GM12878 (cell line): ENCODE results near the gene GRB10. TPM values are rescaled to one million over a fixed set of nuclear protein-coding genes. Genes with fewer than 3 reads are reported as not detected.

Experiments
- ATAC-seq: fragments of 200-7000 bp; cut with Tn5 transposase; 3 replicates; pipeline ENCODE4 v1.9.1; 2020; ENCODE audit warnings: mild to moderate bottlenecking, moderate library complexity
- BruUV-seq: library from RNA; stranded (reverse); fragments of 400-500 nt; replicated peaks from 2 replicates; lab custom pipeline; 2021; lab: Mats Ljungman, UMichigan
- CTCF ChIA-PET: fragments of 300-600 bp; sonication (Branson Sonifier 250); formaldehyde crosslinking; extraction: SDS; loops from one replicate; lab custom pipeline; 2021; ENCODE audit warnings: inconsistent platforms; lab: Yijun Ruan, JAX
- POLR2A ChIA-PET: fragments of 350-600 bp; formaldehyde crosslinking; extraction: SDS; loops from one replicate; lab custom pipeline; 2021; ENCODE audit warnings: inconsistent platforms; lab: Charles Lee
- RAD21 ChIA-PET: fragments of 300-600 bp; sonication (Branson Sonifier 250); formaldehyde crosslinking; loops from one replicate; lab custom pipeline; 2023; ENCODE audit warnings: antibody characterized with exemption; ENCODE audit not compliant: unreplicated experiment; lab: Charles Lee
- SMC1A ChIA-PET: fragments of 300-600 bp; sonication (Branson Sonifier 250); formaldehyde crosslinking; loops from one replicate; lab custom pipeline; 2023; ENCODE audit not compliant: unreplicated experiment, uncharacterized antibody; lab: Charles Lee
- DNase-seq: peaks from one replicate; pipeline ENCODE4 v3.0.0-alpha.2; 2011; ENCODE audit warnings: low read depth, low spot score
- FAIRE-seq: peaks from 3 replicates; lab custom pipeline; 2011; peaks lifted over from hg19 to GRCh38; lab: Jason Lieb, UNC
- H2AFZ ChIP-seq: 2 replicates; pipeline ENCODE4 v1.6.0; 2011; ENCODE audit warnings: low read depth, low read length, control low read depth; ENCODE audit not compliant: control insufficient read depth
- H3K27ac ChIP-seq: 2 replicates; pipeline ENCODE4 v1.5.1; 2011; ENCODE audit warnings: control low read depth; ENCODE audit not compliant: control insufficient read depth, insufficient read depth
- H3K27me3 ChIP-seq, 2 experiments: replicated peaks in 1 of 2; 2 replicates each; pipeline versions ENCODE4 v1.6.0 to v1.6.1; 2011; ENCODE audit warnings: low read length in 1 of 2; ENCODE audit not compliant: control insufficient read depth in 2 of 2, insufficient read depth in 2 of 2
- H3K36me3 ChIP-seq, 2 experiments: 2 replicates each; pipeline ENCODE4 v1.5.1; 2011; ENCODE audit warnings: low read length in 1 of 2; ENCODE audit not compliant: control insufficient read depth in 2 of 2, insufficient read depth in 2 of 2
- H3K4me1 ChIP-seq: 2 replicates; pipeline ENCODE4 v1.6.1; 2011; ENCODE audit warnings: mild to moderate bottlenecking, low read length, moderate library complexity, mixed read lengths; ENCODE audit not compliant: control insufficient read depth, insufficient read depth
- H3K4me2 ChIP-seq: 2 replicates; pipeline ENCODE4 v1.6.0; 2011; ENCODE audit warnings: control low read depth; ENCODE audit not compliant: control insufficient read depth, insufficient read depth
- H3K4me3 ChIP-seq: fragments of 200-600 bp; sonication (generic); 2 replicates; pipeline ENCODE4 v1.5.1; 2016
- H3K79me2 ChIP-seq: 2 replicates; pipeline ENCODE4 v1.6.0; 2011; ENCODE audit warnings: low read length; ENCODE audit not compliant: control insufficient read depth, insufficient read depth
- H3K9ac ChIP-seq: 2 replicates; pipeline ENCODE4 v1.8.0; 2011; ENCODE audit warnings: low read length, control low read depth, mixed read lengths; ENCODE audit not compliant: control insufficient read depth, insufficient read depth
- H3K9me3 ChIP-seq: replicated peaks from 3 replicates; pipeline ENCODE4 v1.5.1; 2011; ENCODE audit warnings: mild to moderate bottlenecking, low read length; ENCODE audit not compliant: control insufficient read depth, insufficient read depth
- H4K20me1 ChIP-seq: 2 replicates; pipeline ENCODE4 v1.6.0; 2011; ENCODE audit not compliant: control insufficient read depth, insufficient read depth
- BACH1 ChIP-seq: fragments of 450-650 bp; IDR thresholded peaks from 2 replicates; pipeline ENCODE4 v1.6.1; 2017; ENCODE audit warnings: mild to moderate bottlenecking, borderline replicate concordance
- CBX3 ChIP-seq: fragments of 200-600 bp; sonication (generic); IDR thresholded peaks from 2 replicates; pipeline ENCODE4 v1.6.1; 2016; ENCODE audit warnings: low read depth, borderline replicate concordance
- ETV6 ChIP-seq, 2 experiments: fragments of 450-650 bp in 1 of 2; IDR thresholded peaks in 1 of 2; conservative IDR thresholded peaks in 1 of 2; 2 replicates each; pipeline ENCODE4 v1.6.1; 2014; ENCODE audit warnings: antibody characterized with exemption in 1 of 2, borderline replicate concordance in 1 of 2, low read depth in 1 of 2, mild to moderate bottlenecking in 1 of 2, moderate library complexity in 1 of 2
- NFIC ChIP-seq: IDR thresholded peaks from 2 replicates; pipeline ENCODE4 v1.6.1; 2012; ENCODE audit warnings: low read depth, mild to moderate bottlenecking, inconsistent platforms, low read length, moderate library complexity
- RB1 ChIP-seq: fragments of 450-650 bp; formaldehyde crosslinking; IDR thresholded peaks from 2 replicates; pipeline ENCODE4 v1.6.1; 2017; ENCODE audit warnings: mild to moderate bottlenecking, borderline replicate concordance
- SUPT20H ChIP-seq: IDR thresholded peaks from 2 replicates; pipeline ENCODE4 v1.6.1; 2011; ENCODE audit warnings: low read depth, mild to moderate bottlenecking, low read length, moderate library complexity, borderline replicate concordance; ENCODE audit not compliant: control insufficient read depth
- SUZ12 ChIP-seq: fragments of 200-600 bp; sonication (generic); IDR thresholded peaks from one replicate; pipeline ENCODE4 v1.6.1; 2018; ENCODE audit warnings: antibody characterized with exemption, mild to moderate bottlenecking; ENCODE audit not compliant: unreplicated experiment
- TARDBP ChIP-seq: IDR thresholded peaks from 2 replicates; pipeline ENCODE4 v1.6.1; 2016; ENCODE audit warnings: borderline replicate concordance
- YBX1 ChIP-seq: fragments of 450-650 bp; IDR thresholded peaks from 2 replicates; pipeline ENCODE4 v1.6.1; 2016; ENCODE audit warnings: antibody characterized with exemption
- ZNF207 ChIP-seq: fragments of 450-650 bp; IDR thresholded peaks from 2 replicates; pipeline ENCODE4 v1.6.1; 2014; ENCODE audit warnings: antibody characterized with exemption, mild to moderate bottlenecking, borderline replicate concordance
- WGBS: methylation state at CpG from one replicate; pipeline ENCODE4 v1.1.6; 2016; ENCODE audit warnings: low lambda C conversion rate; ENCODE audit not compliant: insufficient replicate concordance, insufficient coverage; ENCODE audit errors: missing lambda C conversion rate; 5-methylcytosine and 5-hydroxymethylcytosine counted together
- in situ Hi-C: fragments of 300-500 bp; cut with MboI; formaldehyde crosslinking; loops from 9 replicates; pipeline ENCODE4 v1.14.3; 2018; ENCODE audit warnings: mixed read lengths
- intact Hi-C: fragments of 100-400 bp; cut with micrococcal nuclease; formaldehyde crosslinking; loops from one replicate; pipeline ENCODE4 v1.14.2; 2022; ENCODE audit not compliant: unreplicated experiment
- polyA plus RNA-seq, 11 experiments: library from polyadenylated mRNA; depleted of rRNA in 4 of 11; unstranded in 6 of 11; stranded (reverse) in 5 of 11; fragments of >200 nt; fragmentation: Nextera tagmentation in 4 of 11; fragmentation: Illumina TruSeq in 1 of 11; extraction: Ambion mirVana in 4 of 11; extraction: Trizol in 1 of 11; gene quantifications; 1 replicate in 1 of 11; 2 replicates in 10 of 11; pipeline versions ENCODE4 v1.2.1 to v1.2.3, GENCODE V29; 2011 to 2016; ENCODE audit warnings: inconsistent platforms in 2 of 11, missing spikeins in 2 of 11, low read depth in 1 of 11
- total RNA-seq, 4 experiments: library from RNA; depleted of rRNA in 3 of 4; stranded (reverse); fragments of >200 nt in 3 of 4; fragmentation: Illumina TruSeq in 1 of 4; extraction: Trizol in 1 of 4; gene quantifications; 2 replicates each; pipeline versions ENCODE4 v1.2.1 to v1.2.3, GENCODE V29; 2013 to 2021
- TF ChIP-seq, protein P1 (sequence below): IDR thresholded peaks from 2 replicates; pipeline ENCODE4 v1.6.1; 2012; ENCODE audit warnings: low read depth, low read length, improper control_type of control experiment
- TF ChIP-seq, protein P2 (sequence below): IDR thresholded peaks from 2 replicates; pipeline ENCODE4 v1.6.1; 2012; ENCODE audit warnings: improper control_type of control experiment, low read depth, low read length; ENCODE audit not compliant: insufficient replicate concordance
- TF ChIP-seq, protein P3 (sequence below): fragments of 450-650 bp; conservative IDR thresholded peaks from 2 replicates; pipeline ENCODE4 v1.6.1; 2017; ENCODE audit warnings: mild to moderate bottlenecking, moderate library complexity

The GRB10 gene
- total and polyA plus RNA-seq, 10 of the 15 experiments (the other 5 are each of a cell fraction or from before 2014, with no cell fraction given) = 0.04 to 0.33 TPM; not detected in 8

DNA sequence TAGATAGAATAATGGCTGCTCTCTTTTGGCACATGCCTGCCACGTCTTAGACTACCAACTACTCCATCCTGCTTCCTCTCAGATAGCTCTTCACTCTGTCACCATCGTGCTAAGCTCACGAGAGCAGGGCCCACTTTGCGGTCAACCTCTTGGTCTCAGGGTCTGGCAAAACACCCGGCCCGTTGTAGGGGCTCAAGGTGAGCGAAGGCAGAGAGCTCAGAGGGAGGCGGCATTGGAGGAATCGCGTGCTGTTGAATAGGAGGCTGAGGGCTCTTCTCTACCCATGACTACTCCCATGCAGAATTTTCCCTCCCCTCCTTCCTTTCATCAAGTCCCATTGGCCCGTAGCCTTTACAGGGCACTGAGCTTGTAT, 116.6 kb downstream of the GRB10 start:
- Histone ChIP-seq H3K9ac (no peak overlapping the region), H3K9me3 (no peaks in the 10 kb centered on the region; the same call in 2 of the 3 replicates), H3K27me3 (peaks cover 1 to 3% of the 10 kb centered on the region in 2 experiments; a peak in 2 of 4 replicates), H3K79me2 (no peaks in the 10 kb centered on the region), H4K20me1 (no peaks in the 10 kb centered on the region), H3K4me3 (no peak overlapping the region), H2AFZ (no peak overlapping the region), H3K4me2 (no peak overlapping the region), H3K4me1 (peaks cover 34% of the 10 kb centered on the region), H3K36me3 (no peaks in the 10 kb centered on the region), H3K27ac (no peak overlapping the region)
- ATAC-seq = no peak
- 39% methylated on average over 11 of the region's 11 CpGs for WGBS
- ChIA-PET POLR2A (no interaction called here), CTCF (no interaction called here), SMC1A (interaction anchor here (0.8 kb wide), 1 partner anchor 198 kb away, joined by 3 read pairs; no protein-coding TSS in a partner anchor), RAD21 (no interaction called here)
- DNase-seq = no peak
- TF ChIP-seq SUPT20H (no peak), ZNF207 (no peak), SUZ12 (no peak), RB1 (no peak), BACH1 (no peak), ETV6 (conservative IDR thresholded peaks at IDR 0.05 in 1 of 2, IDR thresholded peaks at IDR 0.05 in 1 of 2; ENCODE audit: borderline replicate concordance in 1 of 2, low read depth in 1 of 2) (no peak), YBX1 (no peak), CBX3 (no peak), NFIC (no peak), TARDBP (no peak)
- TF ChIP-seq, protein P1, sequence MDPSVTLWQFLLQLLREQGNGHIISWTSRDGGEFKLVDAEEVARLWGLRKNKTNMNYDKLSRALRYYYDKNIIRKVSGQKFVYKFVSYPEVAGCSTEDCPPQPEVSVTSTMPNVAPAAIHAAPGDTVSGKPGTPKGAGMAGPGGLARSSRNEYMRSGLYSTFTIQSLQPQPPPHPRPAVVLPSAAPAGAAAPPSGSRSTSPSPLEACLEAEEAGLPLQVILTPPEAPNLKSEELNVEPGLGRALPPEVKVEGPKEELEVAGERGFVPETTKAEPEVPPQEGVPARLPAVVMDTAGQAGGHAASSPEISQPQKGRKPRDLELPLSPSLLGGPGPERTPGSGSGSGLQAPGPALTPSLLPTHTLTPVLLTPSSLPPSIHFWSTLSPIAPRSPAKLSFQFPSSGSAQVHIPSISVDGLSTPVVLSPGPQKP = no peak
- TF ChIP-seq, protein P2, sequence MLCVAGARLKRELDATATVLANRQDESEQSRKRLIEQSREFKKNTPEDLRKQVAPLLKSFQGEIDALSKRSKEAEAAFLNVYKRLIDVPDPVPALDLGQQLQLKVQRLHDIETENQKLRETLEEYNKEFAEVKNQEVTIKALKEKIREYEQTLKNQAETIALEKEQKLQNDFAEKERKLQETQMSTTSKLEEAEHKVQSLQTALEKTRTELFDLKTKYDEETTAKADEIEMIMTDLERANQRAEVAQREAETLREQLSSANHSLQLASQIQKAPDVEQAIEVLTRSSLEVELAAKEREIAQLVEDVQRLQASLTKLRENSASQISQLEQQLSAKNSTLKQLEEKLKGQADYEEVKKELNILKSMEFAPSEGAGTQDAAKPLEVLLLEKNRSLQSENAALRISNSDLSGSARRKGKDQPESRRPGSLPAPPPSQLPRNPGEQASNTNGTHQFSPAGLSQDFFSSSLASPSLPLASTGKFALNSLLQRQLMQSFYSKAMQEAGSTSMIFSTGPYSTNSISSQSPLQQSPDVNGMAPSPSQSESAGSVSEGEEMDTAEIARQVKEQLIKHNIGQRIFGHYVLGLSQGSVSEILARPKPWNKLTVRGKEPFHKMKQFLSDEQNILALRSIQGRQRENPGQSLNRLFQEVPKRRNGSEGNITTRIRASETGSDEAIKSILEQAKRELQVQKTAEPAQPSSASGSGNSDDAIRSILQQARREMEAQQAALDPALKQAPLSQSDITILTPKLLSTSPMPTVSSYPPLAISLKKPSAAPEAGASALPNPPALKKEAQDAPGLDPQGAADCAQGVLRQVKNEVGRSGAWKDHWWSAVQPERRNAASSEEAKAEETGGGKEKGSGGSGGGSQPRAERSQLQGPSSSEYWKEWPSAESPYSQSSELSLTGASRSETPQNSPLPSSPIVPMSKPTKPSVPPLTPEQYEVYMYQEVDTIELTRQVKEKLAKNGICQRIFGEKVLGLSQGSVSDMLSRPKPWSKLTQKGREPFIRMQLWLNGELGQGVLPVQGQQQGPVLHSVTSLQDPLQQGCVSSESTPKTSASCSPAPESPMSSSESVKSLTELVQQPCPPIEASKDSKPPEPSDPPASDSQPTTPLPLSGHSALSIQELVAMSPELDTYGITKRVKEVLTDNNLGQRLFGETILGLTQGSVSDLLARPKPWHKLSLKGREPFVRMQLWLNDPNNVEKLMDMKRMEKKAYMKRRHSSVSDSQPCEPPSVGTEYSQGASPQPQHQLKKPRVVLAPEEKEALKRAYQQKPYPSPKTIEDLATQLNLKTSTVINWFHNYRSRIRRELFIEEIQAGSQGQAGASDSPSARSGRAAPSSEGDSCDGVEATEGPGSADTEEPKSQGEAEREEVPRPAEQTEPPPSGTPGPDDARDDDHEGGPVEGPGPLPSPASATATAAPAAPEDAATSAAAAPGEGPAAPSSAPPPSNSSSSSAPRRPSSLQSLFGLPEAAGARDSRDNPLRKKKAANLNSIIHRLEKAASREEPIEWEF = no peak
- TF ChIP-seq, protein P3, sequence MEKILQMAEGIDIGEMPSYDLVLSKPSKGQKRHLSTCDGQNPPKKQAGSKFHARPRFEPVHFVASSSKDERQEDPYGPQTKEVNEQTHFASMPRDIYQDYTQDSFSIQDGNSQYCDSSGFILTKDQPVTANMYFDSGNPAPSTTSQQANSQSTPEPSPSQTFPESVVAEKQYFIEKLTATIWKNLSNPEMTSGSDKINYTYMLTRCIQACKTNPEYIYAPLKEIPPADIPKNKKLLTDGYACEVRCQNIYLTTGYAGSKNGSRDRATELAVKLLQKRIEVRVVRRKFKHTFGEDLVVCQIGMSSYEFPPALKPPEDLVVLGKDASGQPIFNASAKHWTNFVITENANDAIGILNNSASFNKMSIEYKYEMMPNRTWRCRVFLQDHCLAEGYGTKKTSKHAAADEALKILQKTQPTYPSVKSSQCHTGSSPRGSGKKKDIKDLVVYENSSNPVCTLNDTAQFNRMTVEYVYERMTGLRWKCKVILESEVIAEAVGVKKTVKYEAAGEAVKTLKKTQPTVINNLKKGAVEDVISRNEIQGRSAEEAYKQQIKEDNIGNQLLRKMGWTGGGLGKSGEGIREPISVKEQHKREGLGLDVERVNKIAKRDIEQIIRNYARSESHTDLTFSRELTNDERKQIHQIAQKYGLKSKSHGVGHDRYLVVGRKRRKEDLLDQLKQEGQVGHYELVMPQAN = no peak
- FAIRE-seq = no peak
- in situ Hi-C loops (no loop called here), intact Hi-C loops (no loop called here)
- no TSS peak for BruUV-seq
